Gastroesophageal sphincter (tissue), 4 donors: Measurements from ENCODE around the gene SYNJ2. TPM values are rescaled to one million over a fixed set of nuclear protein-coding genes. Genes with fewer than 3 reads are reported as not detected.
A peak's percentile ranks its signal among the peaks of the same experiment; 100 is the strongest.

Source experiments
- ATAC-seq: fragments of 150-250 bp; one replicate; pipeline ENCODE4 v1.9.1; 2016; ENCODE audit warnings: mild to moderate bottlenecking, moderate library complexity
- H3K27ac ChIP-seq, 4 donors: fragments of 200-600 bp; sonication (generic) in 3 of 4; 1 replicate in 3 of 4; 2 replicates in 1 of 4; pipeline ENCODE4 v1.5.1; 2016 to 2019
- H3K27me3 ChIP-seq: fragments of 200-600 bp; sonication (generic); one replicate; pipeline ENCODE4 v1.5.1; 2019
- H3K36me3 ChIP-seq, 2 donors: fragments of 200-600 bp; sonication (generic); one replicate each; pipeline ENCODE4 v1.5.1; 2019; ENCODE audit warnings: control low read depth in 1 of 2
- H3K4me1 ChIP-seq, 3 donors: fragments of 200-600 bp; sonication (generic); 1 replicate in 2 of 3; 2 replicates in 1 of 3; pipeline ENCODE4 v1.5.1; 2016 to 2019; ENCODE audit warnings: control low read depth in 2 of 3
- H3K4me3 ChIP-seq, 2 donors: fragments of 200-600 bp; sonication (generic); one replicate each; pipeline ENCODE4 v1.5.1; 2019; ENCODE audit warnings: mild to moderate bottlenecking in 1 of 2, moderate library complexity in 1 of 2
- H3K9me3 ChIP-seq, 3 donors: fragments of 200-600 bp; sonication (generic); one replicate each; pipeline ENCODE4 v1.5.1; 2017 to 2019; ENCODE audit warnings: control low read depth in 2 of 3
- EP300 ChIP-seq: sonication (generic); formaldehyde crosslinking; IDR thresholded peaks from one replicate; pipeline ENCODE4 v1.6.1; 2017; ENCODE audit warnings: antibody characterized with exemption, mild to moderate bottlenecking
- POLR2A ChIP-seq, 2 donors: fragments of 450-650 bp; IDR thresholded peaks; one replicate each; pipeline ENCODE4 v1.6.1; 2017; ENCODE audit warnings: antibody characterized with exemption in 2 of 2, mild to moderate bottlenecking in 2 of 2, moderate library complexity in 1 of 2
- POLR2AphosphoS5 ChIP-seq: sonication (generic); formaldehyde crosslinking; IDR thresholded peaks from one replicate; pipeline ENCODE4 v1.6.1; 2017; ENCODE audit warnings: antibody characterized with exemption
- WGBS, 2 donors: methylation state at CpG; one replicate each; pipeline ENCODE4 v1.1.5; 2018; ENCODE audit warnings: low coverage in 1 of 2; 5-methylcytosine and 5-hydroxymethylcytosine counted together
- total RNA-seq, 4 donors: library from RNA; depleted of rRNA; stranded (reverse); fragments of >200 nt; gene quantifications; one replicate each; pipeline ENCODE4 v1.1.0, GENCODE V29; 2016
- TF ChIP-seq, protein P1 (sequence below), 4 experiments: fragments of 200-600 bp in 2 of 4; fragments of 450-650 bp in 2 of 4; sonication (generic) in 1 of 4; IDR thresholded peaks; one replicate each; pipeline ENCODE4 v1.5.1; 2017 to 2019; ENCODE audit warnings: antibody characterized with exemption in 4 of 4, mild to moderate bottlenecking in 2 of 4, moderate library complexity in 2 of 4

Gene SYNJ2
- total RNA-seq, 4 donors from 2014 or later, result 19.9 to 27.9 (median 21.6) TPM

DNA sequence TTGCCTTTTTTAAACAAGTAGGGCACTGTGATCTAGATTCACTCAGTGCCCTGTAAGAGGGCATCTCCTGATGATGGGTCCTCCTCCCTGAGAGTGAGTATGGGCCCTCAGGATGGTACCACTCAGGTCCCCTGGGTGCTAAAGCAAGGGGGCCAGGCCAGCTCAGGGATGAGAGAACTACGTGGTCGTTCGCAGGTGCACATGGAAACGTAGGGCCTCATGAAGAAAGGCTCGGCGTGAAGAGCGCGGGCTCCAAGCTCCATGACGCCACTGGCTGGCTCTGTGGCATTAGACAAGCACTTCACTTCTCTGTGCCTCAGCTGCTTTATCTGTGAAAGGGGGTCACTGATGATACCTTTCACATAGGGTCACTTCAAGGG lies 50.7 kb downstream of the SYNJ2 start:
- Histone ChIP-seq H3K4me3 (no peak overlapping the region), H3K27me3 (no peaks in the 10 kb centered on the region), H3K36me3 (peaks cover 0 to 36% of the 10 kb centered on the region in 2 donors), H3K27ac (peak overlapping the region in 3 of 4 donors; percentile 48 to 65 (median 64)), H3K9me3 (no peaks in the 10 kb centered on the region), H3K4me1 (peaks cover 0 to 48% (median 24%) of the 10 kb centered on the region in 3 donors)
- no peak for ATAC-seq
- 80% methylated on average over 3 to 8 of the region's 9 CpGs for WGBS, 2 donors
- TF ChIP-seq, protein P1, sequence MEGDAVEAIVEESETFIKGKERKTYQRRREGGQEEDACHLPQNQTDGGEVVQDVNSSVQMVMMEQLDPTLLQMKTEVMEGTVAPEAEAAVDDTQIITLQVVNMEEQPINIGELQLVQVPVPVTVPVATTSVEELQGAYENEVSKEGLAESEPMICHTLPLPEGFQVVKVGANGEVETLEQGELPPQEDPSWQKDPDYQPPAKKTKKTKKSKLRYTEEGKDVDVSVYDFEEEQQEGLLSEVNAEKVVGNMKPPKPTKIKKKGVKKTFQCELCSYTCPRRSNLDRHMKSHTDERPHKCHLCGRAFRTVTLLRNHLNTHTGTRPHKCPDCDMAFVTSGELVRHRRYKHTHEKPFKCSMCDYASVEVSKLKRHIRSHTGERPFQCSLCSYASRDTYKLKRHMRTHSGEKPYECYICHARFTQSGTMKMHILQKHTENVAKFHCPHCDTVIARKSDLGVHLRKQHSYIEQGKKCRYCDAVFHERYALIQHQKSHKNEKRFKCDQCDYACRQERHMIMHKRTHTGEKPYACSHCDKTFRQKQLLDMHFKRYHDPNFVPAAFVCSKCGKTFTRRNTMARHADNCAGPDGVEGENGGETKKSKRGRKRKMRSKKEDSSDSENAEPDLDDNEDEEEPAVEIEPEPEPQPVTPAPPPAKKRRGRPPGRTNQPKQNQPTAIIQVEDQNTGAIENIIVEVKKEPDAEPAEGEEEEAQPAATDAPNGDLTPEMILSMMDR (IDR thresholded peaks at IDR 0.05), result no peak
- TF ChIP-seq EP300 (no peak), POLR2A (IDR thresholded peaks at IDR 0.05) (no peak), POLR2AphosphoS5 (no peak)

DNA sequence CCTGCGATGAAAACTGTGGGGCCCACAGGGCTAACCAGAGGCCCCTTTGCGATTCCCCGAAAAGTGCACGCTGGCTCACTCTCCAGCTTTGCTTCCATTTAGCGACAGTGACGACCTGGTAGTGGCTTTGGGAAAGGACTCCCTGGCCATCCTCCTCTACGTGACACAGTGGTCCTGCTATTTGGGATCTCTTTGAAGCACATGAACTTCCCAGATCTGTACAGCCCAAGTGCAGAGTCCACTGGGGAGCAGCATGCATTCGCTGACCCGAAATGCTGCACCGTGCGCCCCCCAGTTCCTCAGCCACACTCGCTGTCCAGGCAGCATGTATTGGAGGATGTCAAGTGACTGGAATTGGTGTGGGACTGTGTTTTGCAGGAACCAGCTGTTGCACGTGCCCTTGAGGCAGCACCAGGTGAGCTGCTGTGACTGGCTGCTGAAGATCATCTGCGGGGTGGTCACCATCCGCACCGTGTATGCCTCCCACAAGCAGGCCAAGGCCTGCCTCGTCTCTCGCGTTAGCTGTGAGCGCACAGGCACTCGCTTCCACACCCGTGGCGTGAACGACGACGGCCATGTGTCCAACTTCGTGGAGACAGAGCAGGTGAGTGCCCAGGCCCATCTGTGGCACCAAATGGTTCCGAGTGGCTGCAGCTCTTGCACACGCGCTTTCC lies 51.6 kb downstream of the SYNJ2 start:
- peak overlapping the region in 3 of 4 donors; percentile 22 to 55 (median 36) for H3K27ac ChIP-seq
- 94 to 100% methylated on average over 2 to 18 of the region's 30 CpGs for WGBS, 2 donors
- H3K4me3 ChIP-seq, result no peak overlapping the region
- TF ChIP-seq, protein P1 (IDR thresholded peaks at IDR 0.05), result no peak
- TF ChIP-seq POLR2AphosphoS5 (no peak), EP300 (no peak), POLR2A (IDR thresholded peaks at IDR 0.05) (no peak)
- peaks cover 0 to 40% (median 20%) of the 10 kb centered on the region in 3 donors for H3K4me1 ChIP-seq
- peaks cover 0 to 36% of the 10 kb centered on the region in 2 donors for H3K36me3 ChIP-seq
- H3K9me3 ChIP-seq, result no peaks in the 10 kb centered on the region
- ATAC-seq, result no peak
- H3K27me3 ChIP-seq, result no peaks in the 10 kb centered on the region

DNA sequence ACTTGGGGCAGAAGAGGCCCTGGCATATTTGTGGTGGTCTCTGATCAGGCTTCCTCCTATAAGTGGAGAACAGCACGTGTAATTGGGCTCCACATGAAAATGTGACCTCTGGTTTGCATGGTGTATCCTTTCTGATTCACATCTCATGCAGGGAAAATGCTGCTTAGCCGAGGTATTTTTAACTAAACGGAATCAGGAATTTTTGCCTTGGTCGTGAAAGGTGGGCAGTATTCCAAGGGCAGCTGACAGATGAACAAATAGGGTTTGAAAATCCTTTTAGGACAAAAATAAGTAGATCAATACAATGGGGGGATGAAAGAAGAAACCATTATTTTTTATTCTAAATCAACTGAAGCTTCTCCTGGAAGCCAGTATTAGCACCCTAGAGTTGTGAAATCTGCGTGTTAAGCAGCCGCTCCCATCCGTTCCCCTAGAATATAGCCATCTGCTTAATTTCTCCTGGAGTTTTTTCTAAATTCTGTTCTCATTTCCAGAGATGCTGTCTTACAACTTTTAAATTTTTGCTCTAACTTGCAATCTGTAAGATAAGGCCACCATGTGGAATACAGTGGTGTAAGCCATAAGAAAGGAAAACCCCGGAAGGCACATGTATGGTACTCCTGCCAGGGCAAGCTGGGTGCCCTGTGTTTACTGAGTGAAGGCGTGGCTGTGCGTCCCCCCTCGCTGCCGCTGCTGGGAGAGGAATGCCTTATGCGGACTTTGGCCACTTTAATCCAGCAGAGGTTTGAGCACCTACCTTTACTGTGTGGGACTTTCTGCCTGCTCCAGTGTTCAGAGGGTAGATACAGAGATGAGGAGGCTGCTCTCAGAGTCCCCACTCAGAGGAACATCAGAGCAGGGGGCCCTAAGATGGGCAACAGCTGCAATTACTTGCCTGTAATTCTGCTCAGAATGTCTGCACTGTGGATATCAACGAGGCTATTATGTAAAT lies 52.4 kb downstream of the SYNJ2 start:
- Histone ChIP-seq H3K27me3 (no peaks in the 10 kb centered on the region), H3K9me3 (no peaks in the 10 kb centered on the region), H3K4me1 (peaks cover 0 to 41% (median 20%) of the 10 kb centered on the region in 3 donors), H3K4me3 (no peak overlapping the region), H3K27ac (peak overlapping the region in 3 of 4 donors; percentile 22 to 64 (median 49)), H3K36me3 (peaks cover 0 to 36% of the 10 kb centered on the region in 2 donors)
- 32 to 41% methylated on average over 5 to 10 of the region's 14 CpGs for WGBS, 2 donors
- TF ChIP-seq POLR2AphosphoS5 (no peak), POLR2A (IDR thresholded peaks at IDR 0.05) (no peak), EP300 (no peak)
- TF ChIP-seq, protein P1 (IDR thresholded peaks at IDR 0.05), result no peak
- ATAC-seq, result no peak

DNA sequence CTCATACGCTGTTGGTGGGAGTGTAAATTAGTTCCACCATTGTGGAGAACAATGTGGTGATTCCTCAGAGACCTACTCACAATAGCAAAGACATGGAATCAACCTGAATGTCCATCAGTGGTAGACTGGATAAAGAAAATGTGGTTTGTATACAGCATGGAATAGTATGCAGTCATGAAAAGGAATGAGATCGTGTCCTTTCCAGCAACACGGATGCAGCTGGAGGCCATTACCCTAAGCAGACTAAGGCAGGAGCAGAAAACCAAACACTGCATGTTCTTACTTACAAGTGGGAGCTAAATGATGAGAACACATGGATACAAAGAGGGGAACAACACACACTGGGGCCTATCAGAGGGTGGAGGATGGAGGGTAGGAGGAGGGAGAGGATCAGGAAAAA lies 54.6 kb downstream of the SYNJ2 start:
- no peak overlapping the region for H3K4me3 ChIP-seq
- peaks cover 0 to 20% of the 10 kb centered on the region in 2 donors for H3K36me3 ChIP-seq
- H3K27ac ChIP-seq, result no peak overlapping the region
- no peak for ATAC-seq
- no peaks in the 10 kb centered on the region for H3K9me3 ChIP-seq
- WGBS, 2 donors, result 90 to 100% methylated on average over 3 of the region's 3 CpGs
- peaks cover 3 to 59% (median 34%) of the 10 kb centered on the region in 3 donors for H3K4me1 ChIP-seq
- no peaks in the 10 kb centered on the region for H3K27me3 ChIP-seq
- TF ChIP-seq, protein P1 (IDR thresholded peaks at IDR 0.05), result no peak
- no peak for TF ChIP-seq POLR2AphosphoS5
- no peak for TF ChIP-seq EP300
- TF ChIP-seq POLR2A (IDR thresholded peaks at IDR 0.05), result no peak
